ENCODE results near the gene ERO1B.

The ERO1B gene

GRCh38 chr1:236287757-236288619 is 6.2 kb upstream of the ERO1B start:
- H3K36me3 Mint-ChIP-seq (ENCODE audit: insufficient read depth) = peaks cover 3% of the 10 kb centered on the region
- ATAC-seq (replicated peaks) = no peak
- H3K27ac Mint-ChIP-seq = no peak overlapping the region
- no peak for DNase-seq
- H3K4me1 Mint-ChIP-seq (ENCODE audit: low read depth in 2 of 2) = peaks cover 6% of the 10 kb centered on the region in 2 donors
- H3K4me3 Mint-ChIP-seq = no peak overlapping the region
- H3K27me3 Mint-ChIP-seq = peaks cover 6 to 9% of the 10 kb centered on the region in 2 donors
- no peaks in the 10 kb centered on the region for H3K9me3 Mint-ChIP-seq

GRCh38 chr1:236287356-236287755 is 5.6 kb upstream of the ERO1B start:
- no peaks in the 10 kb centered on the region for H3K9me3 Mint-ChIP-seq
- H3K4me3 Mint-ChIP-seq = no peak overlapping the region
- peaks cover 5% of the 10 kb centered on the region for H3K36me3 Mint-ChIP-seq (ENCODE audit: insufficient read depth)
- H3K27me3 Mint-ChIP-seq = peaks cover 6 to 9% of the 10 kb centered on the region in 2 donors
- peaks cover 9% of the 10 kb centered on the region in 2 donors for H3K4me1 Mint-ChIP-seq (ENCODE audit: low read depth in 2 of 2)
- no peak for ATAC-seq (replicated peaks)
- no peak overlapping the region for H3K27ac Mint-ChIP-seq
- no peak for DNase-seq

- Mint-ChIP-seq H3K27me3 (peaks cover 0 to 6% of the 10 kb centered on the region in 2 donors), H3K9me3 (no peaks in the 10 kb centered on the region), H3K4me1 (ENCODE audit: low read depth in 2 of 2) (peaks cover 20 to 21% of the 10 kb centered on the region in 2 donors), H3K36me3 (ENCODE audit: insufficient read depth) (peaks cover 18% of the 10 kb centered on the region), H3K27ac (no peak overlapping the region), H3K4me3 (no peak overlapping the region)
- ATAC-seq (replicated peaks) (no peak), DNase-seq (no peak)
These were observed 2.5 kb upstream of the ERO1B start for GRCh38 chr1:236284291-236284721.

- peak overlapping the region; percentile 88 to 94 for H3K27ac Mint-ChIP-seq
- H3K9me3 Mint-ChIP-seq = no peaks in the 10 kb centered on the region
- no peak for DNase-seq
- ATAC-seq (replicated peaks) = no peak
- peaks cover 0 to 6% of the 10 kb centered on the region in 2 donors for H3K27me3 Mint-ChIP-seq
- H3K4me3 Mint-ChIP-seq = peak overlapping the region; percentile 88 to 89
- peaks cover 20 to 21% of the 10 kb centered on the region in 2 donors for H3K4me1 Mint-ChIP-seq (ENCODE audit: low read depth in 2 of 2)
- H3K36me3 Mint-ChIP-seq (ENCODE audit: insufficient read depth) = peaks cover 18% of the 10 kb centered on the region
These were observed 961 bp upstream of the ERO1B start for GRCh38 chr1:236282719-236283118.

- H3K27ac Mint-ChIP-seq = peak overlapping the region; percentile 88 to 94
- no peak for DNase-seq
- peaks cover 0 to 6% of the 10 kb centered on the region in 2 donors for H3K27me3 Mint-ChIP-seq
- ATAC-seq (replicated peaks) = peak; percentile 38
- no peaks in the 10 kb centered on the region for H3K9me3 Mint-ChIP-seq
- peaks cover 20 to 24% of the 10 kb centered on the region in 2 donors for H3K4me1 Mint-ChIP-seq (ENCODE audit: low read depth in 2 of 2)
- peak overlapping the region; percentile 88 to 89 for H3K4me3 Mint-ChIP-seq
- peaks cover 18% of the 10 kb centered on the region for H3K36me3 Mint-ChIP-seq (ENCODE audit: insufficient read depth)
These were observed 613 bp upstream of the ERO1B start for GRCh38 chr1:236282425-236282716.

- peak; percentile 14 to 32 (median 16) for DNase-seq
- peaks cover 16% of the 10 kb centered on the region for H3K36me3 Mint-ChIP-seq (ENCODE audit: insufficient read depth)
- H3K27ac Mint-ChIP-seq = peak overlapping the region; percentile 88 to 94
These were observed 532 bp downstream of the ERO1B start for GRCh38 chr1:236281198-236281653.

GRCh38 chr1:236280438-236281197 is 1.1 kb downstream of the ERO1B start:
- H3K4me3 Mint-ChIP-seq = peak overlapping the region; percentile 88 to 89
- ATAC-seq (replicated peaks) = peak; percentile 9
- DNase-seq = peak; percentile 18 to 40 (median 23)
- H3K36me3 Mint-ChIP-seq (ENCODE audit: insufficient read depth) = peaks cover 15% of the 10 kb centered on the region
- peaks cover 0 to 6% of the 10 kb centered on the region in 2 donors for H3K27me3 Mint-ChIP-seq
- peak overlapping the region; percentile 88 to 94 for H3K27ac Mint-ChIP-seq
- H3K9me3 Mint-ChIP-seq = no peaks in the 10 kb centered on the region
- peaks cover 26 to 35% of the 10 kb centered on the region in 2 donors for H3K4me1 Mint-ChIP-seq (ENCODE audit: low read depth in 2 of 2)

More at GRCh38 chr1:236281198-236281653, 532 bp downstream of the ERO1B start:
- peak overlapping the region; percentile 88 to 89 for H3K4me3 Mint-ChIP-seq
- H3K4me1 Mint-ChIP-seq (ENCODE audit: low read depth in 2 of 2) = peaks cover 21 to 29% of the 10 kb centered on the region in 2 donors
- no peaks in the 10 kb centered on the region for H3K9me3 Mint-ChIP-seq
- ATAC-seq (replicated peaks) = peak; percentile 31
- peaks cover 0 to 6% of the 10 kb centered on the region in 2 donors for H3K27me3 Mint-ChIP-seq

GRCh38 chr1:236275586-236275985 is 6.2 kb downstream of the ERO1B start:
- ATAC-seq (replicated peaks) (no peak), DNase-seq (no peak)
- peaks cover 18 to 48% of the 10 kb centered on the region in 2 donors for H3K4me1 Mint-ChIP-seq (ENCODE audit: low read depth in 2 of 2)
- H3K27ac Mint-ChIP-seq = no peak overlapping the region
- H3K4me3 Mint-ChIP-seq = no peak overlapping the region
- H3K9me3 Mint-ChIP-seq = no peaks in the 10 kb centered on the region
- H3K27me3 Mint-ChIP-seq = no peaks in the 10 kb centered on the region
- H3K36me3 Mint-ChIP-seq (ENCODE audit: insufficient read depth) = no peaks in the 10 kb centered on the region

- no peak for DNase-seq
- H3K4me1 Mint-ChIP-seq (ENCODE audit: low read depth in 2 of 2) = peaks cover 15 to 44% of the 10 kb centered on the region in 2 donors
- H3K27me3 Mint-ChIP-seq = no peaks in the 10 kb centered on the region
- ATAC-seq (replicated peaks) = no peak
- no peaks in the 10 kb centered on the region for H3K36me3 Mint-ChIP-seq (ENCODE audit: insufficient read depth)
- H3K4me3 Mint-ChIP-seq = no peak overlapping the region
- H3K9me3 Mint-ChIP-seq = no peaks in the 10 kb centered on the region
- H3K27ac Mint-ChIP-seq = no peak overlapping the region
These were observed 6.7 kb downstream of the ERO1B start for GRCh38 chr1:236275061-236275460.

GRCh38 chr1:236273358-236273757 is 8.4 kb downstream of the ERO1B start:
- H3K4me1 Mint-ChIP-seq (ENCODE audit: low read depth in 2 of 2) = peaks cover 15 to 42% of the 10 kb centered on the region in 2 donors
- H3K9me3 Mint-ChIP-seq = no peaks in the 10 kb centered on the region
- H3K36me3 Mint-ChIP-seq (ENCODE audit: insufficient read depth) = peaks cover 4% of the 10 kb centered on the region
- ATAC-seq (replicated peaks) = no peak
- H3K27ac Mint-ChIP-seq = no peak overlapping the region
- no peaks in the 10 kb centered on the region for H3K27me3 Mint-ChIP-seq
- no peak for DNase-seq
- no peak overlapping the region for H3K4me3 Mint-ChIP-seq

GRCh38 chr1:236269439-236269838 is 12.3 kb downstream of the ERO1B start:
- Mint-ChIP-seq H3K4me1 (ENCODE audit: low read depth in 2 of 2) (peaks cover 3 to 17% of the 10 kb centered on the region in 2 donors), H3K27me3 (no peaks in the 10 kb centered on the region), H3K4me3 (no peak overlapping the region), H3K9me3 (no peaks in the 10 kb centered on the region), H3K27ac (no peak overlapping the region), H3K36me3 (ENCODE audit: insufficient read depth) (peaks cover 23% of the 10 kb centered on the region)
- ATAC-seq (replicated peaks) (no peak), DNase-seq (no peak)

GRCh38 chr1:236261898-236262297 is 19.9 kb downstream of the ERO1B start:
- peaks cover 22% of the 10 kb centered on the region for H3K36me3 Mint-ChIP-seq (ENCODE audit: insufficient read depth)
- H3K27me3 Mint-ChIP-seq = no peaks in the 10 kb centered on the region
- no peak for ATAC-seq (replicated peaks)
- no peak for DNase-seq
- H3K4me3 Mint-ChIP-seq = no peak overlapping the region
- no peak overlapping the region for H3K27ac Mint-ChIP-seq
- H3K9me3 Mint-ChIP-seq = peaks cover 6 to 11% of the 10 kb centered on the region in 2 donors
- peaks cover 5% of the 10 kb centered on the region in 2 donors for H3K4me1 Mint-ChIP-seq (ENCODE audit: low read depth in 2 of 2)

GRCh38 chr1:236261033-236261432 is 20.7 kb downstream of the ERO1B start:
- H3K9me3 Mint-ChIP-seq = peaks cover 6 to 11% of the 10 kb centered on the region in 2 donors
- peaks cover 22% of the 10 kb centered on the region for H3K36me3 Mint-ChIP-seq (ENCODE audit: insufficient read depth)
- H3K27me3 Mint-ChIP-seq = no peaks in the 10 kb centered on the region
- peaks cover 5% of the 10 kb centered on the region in 2 donors for H3K4me1 Mint-ChIP-seq (ENCODE audit: low read depth in 2 of 2)
- H3K27ac Mint-ChIP-seq = no peak overlapping the region
- no peak for DNase-seq
- ATAC-seq (replicated peaks) = no peak
- H3K4me3 Mint-ChIP-seq = no peak overlapping the region

Data from effector memory CD8-positive, alpha-beta T cell (primary cell).